Lung (tissue), 12 donors: ENCODE measurements around the gene GRIN3B. TPM values are rescaled to one million over a fixed set of nuclear protein-coding genes. Genes with fewer than 3 reads are reported as not detected.

Experiments used
- ATAC-seq: fragments of 200-7000 bp; cut with Tn5 transposase; one replicate; pipeline ENCODE4 v1.9.1; 2020; ENCODE audit warnings: moderate number of reproducible peaks; ENCODE audit not compliant: insufficient read depth, low FRiP score
- DNase-seq, 3 donors: peaks; one replicate each; pipeline ENCODE4 v3.0.0-alpha.2; 2013 to 2017
- H3K27ac ChIP-seq, 2 donors: one replicate each; pipeline ENCODE4 v1.5.1; 2013; ENCODE audit warnings: mild to moderate bottlenecking in 2 of 2, moderate library complexity in 2 of 2, control low read depth in 1 of 2, inconsistent platforms in 1 of 2, low read depth in 1 of 2, low read length in 1 of 2
- H3K27me3 ChIP-seq, 3 donors: one replicate each; pipeline ENCODE4 v1.5.1; 2013; ENCODE audit warnings: low read length in 2 of 3; ENCODE audit not compliant: control insufficient read depth in 3 of 3, insufficient read depth in 3 of 3
- H3K36me3 ChIP-seq, 4 donors: one replicate each; pipeline ENCODE4 v1.5.1; 2013; ENCODE audit warnings: low read length in 4 of 4, mild to moderate bottlenecking in 1 of 4, moderate library complexity in 1 of 4; ENCODE audit not compliant: control insufficient read depth in 4 of 4, insufficient read depth in 4 of 4
- H3K4me1 ChIP-seq, 5 donors: one replicate each; pipeline ENCODE4 v1.5.1; 2013; ENCODE audit warnings: low read length in 5 of 5, mild to moderate bottlenecking in 2 of 5, moderate library complexity in 1 of 5; ENCODE audit not compliant: control insufficient read depth in 5 of 5, insufficient read depth in 5 of 5
- H3K4me3 ChIP-seq: one replicate; pipeline ENCODE4 v1.5.1; 2013; ENCODE audit warnings: mild to moderate bottlenecking, control low read depth, moderate library complexity
- H3K9ac ChIP-seq, 2 donors: one replicate each; pipeline ENCODE4 v1.5.1; 2013; ENCODE audit warnings: low read length in 2 of 2, control low read depth in 1 of 2; ENCODE audit not compliant: insufficient read depth in 1 of 2
- H3K9me3 ChIP-seq, 4 donors: one replicate each; pipeline ENCODE4 v1.5.1; 2013; ENCODE audit warnings: low read length in 3 of 4, mild to moderate bottlenecking in 1 of 4, moderate library complexity in 1 of 4; ENCODE audit not compliant: control insufficient read depth in 4 of 4, insufficient read depth in 3 of 4
- CTCF ChIP-seq: IDR thresholded peaks from 2 replicates; pipeline ENCODE4 v1.5.1; 2012; ENCODE audit warnings: mild to moderate bottlenecking; ENCODE audit errors: control extremely low read depth, extremely low read depth
- WGBS, 2 donors: extraction: QIAGEN DNeasy Blood & Tissue Kit; methylation state at CpG; one replicate each; pipeline ENCODE4 v1.1.7; 2013; 5-methylcytosine and 5-hydroxymethylcytosine counted together
- polyA plus RNA-seq, 2 donors: library from polyadenylated mRNA; stranded (reverse); fragments of 200-250 nt; gene quantifications; one replicate each; pipeline ENCODE4 v1.2.1, GENCODE V29; 2013
- total RNA-seq, 2 donors: library from RNA; depleted of rRNA in 1 of 2; stranded (reverse); fragments of >200 nt in 1 of 2; gene quantifications; one replicate each; pipeline ENCODE4 v1.2.1, GENCODE V29; 2014 to 2021
- donor health status: control.
- donor health status: control.
- donor health status: Bipolar disorder and iron deficiency.
- donor health status: healthy.
- donor health status: DM: yes; HTN: yes; CAD: no.

Gene GRIN3B
- total and polyA plus RNA-seq, 4 donors = 1.3 to 11.6 (median 2.4) TPM

- Histone ChIP-seq H3K9ac (peak within 1 kb of the TSS; percentile 59 to 77), H3K4me1 (peaks cover 0 to 14% (median 2%) of the 10 kb centered on the region in 5 donors), H3K4me3 (peak within 1 kb of the TSS; percentile 80), H3K27ac (peak within 1 kb of the TSS; percentile 91 to 99), H3K36me3 (peaks cover 0 to 5% (median 0%) of the 10 kb centered on the region in 4 donors), H3K9me3 (no peaks in the 10 kb centered on the region), H3K27me3 (no peaks in the 10 kb centered on the region)
- 5 to 8% methylated on average over 49 to 63 of the region's 63 CpGs for WGBS, 2 donors
- TF ChIP-seq CTCF = no peak
- ATAC-seq (peak; percentile 79), DNase-seq (peak; percentile 90 to 92 (median 91))
These were observed 26.0 kb downstream of the GRIN3B start, which contains the start of gene CNN2 for GRCh38 chr19:1025960-1026782. Gene CNN2 (plus strand): TSS chr19:1026608. CDS start chr19:1026662, 54 bp downstream.

GRCh38 chr19:1026783-1027649 is 26.8 kb downstream of the GRIN3B start:
- peak overlapping the region; percentile 80 for H3K4me3 ChIP-seq
- 0 to 2% methylated on average over 34 to 36 of the region's 36 CpGs for WGBS, 2 donors
- H3K9ac ChIP-seq = peak overlapping the region; percentile 4 to 77
- H3K4me1 ChIP-seq = peaks cover 0 to 14% (median 0%) of the 10 kb centered on the region in 5 donors
- peak; percentile 58 to 68 (median 64) for DNase-seq
- H3K27ac ChIP-seq = peak overlapping the region; percentile 91 to 99
- H3K9me3 ChIP-seq = no peaks in the 10 kb centered on the region
- no peak for ATAC-seq
- H3K27me3 ChIP-seq = no peaks in the 10 kb centered on the region
- H3K36me3 ChIP-seq = peaks cover 0 to 6% (median under 1%) of the 10 kb centered on the region in 4 donors
- no peak for TF ChIP-seq CTCF

- no peak for TF ChIP-seq CTCF
- ATAC-seq (no peak), DNase-seq (peak in 1 of 3 donors; percentile 47)
- H3K27ac ChIP-seq = peak overlapping the region; percentile 97 to 99
- peaks cover 4 to 12% (median 6%) of the 10 kb centered on the region in 4 donors for H3K36me3 ChIP-seq
- H3K9ac ChIP-seq = peak overlapping the region in 1 of 2 donors; percentile 32
- H3K27me3 ChIP-seq = no peaks in the 10 kb centered on the region
- no peaks in the 10 kb centered on the region for H3K9me3 ChIP-seq
- H3K4me3 ChIP-seq = peak overlapping the region; percentile 80
- 5 to 9% methylated on average over 16 of the region's 16 CpGs for WGBS, 2 donors
- H3K4me1 ChIP-seq = peaks cover 0 to 14% (median 0%) of the 10 kb centered on the region in 5 donors
These were observed 27.4 kb downstream of the GRIN3B start for GRCh38 chr19:1027650-1028061.
